Measurements from ENCODE around the gene PHF14.
"Not testable (repeated sequence)": the region's sequence is repeated elsewhere in the genome, so short reads cannot be mapped to it uniquely, and the experiment has no call there.

The PHF14 gene

DNA sequence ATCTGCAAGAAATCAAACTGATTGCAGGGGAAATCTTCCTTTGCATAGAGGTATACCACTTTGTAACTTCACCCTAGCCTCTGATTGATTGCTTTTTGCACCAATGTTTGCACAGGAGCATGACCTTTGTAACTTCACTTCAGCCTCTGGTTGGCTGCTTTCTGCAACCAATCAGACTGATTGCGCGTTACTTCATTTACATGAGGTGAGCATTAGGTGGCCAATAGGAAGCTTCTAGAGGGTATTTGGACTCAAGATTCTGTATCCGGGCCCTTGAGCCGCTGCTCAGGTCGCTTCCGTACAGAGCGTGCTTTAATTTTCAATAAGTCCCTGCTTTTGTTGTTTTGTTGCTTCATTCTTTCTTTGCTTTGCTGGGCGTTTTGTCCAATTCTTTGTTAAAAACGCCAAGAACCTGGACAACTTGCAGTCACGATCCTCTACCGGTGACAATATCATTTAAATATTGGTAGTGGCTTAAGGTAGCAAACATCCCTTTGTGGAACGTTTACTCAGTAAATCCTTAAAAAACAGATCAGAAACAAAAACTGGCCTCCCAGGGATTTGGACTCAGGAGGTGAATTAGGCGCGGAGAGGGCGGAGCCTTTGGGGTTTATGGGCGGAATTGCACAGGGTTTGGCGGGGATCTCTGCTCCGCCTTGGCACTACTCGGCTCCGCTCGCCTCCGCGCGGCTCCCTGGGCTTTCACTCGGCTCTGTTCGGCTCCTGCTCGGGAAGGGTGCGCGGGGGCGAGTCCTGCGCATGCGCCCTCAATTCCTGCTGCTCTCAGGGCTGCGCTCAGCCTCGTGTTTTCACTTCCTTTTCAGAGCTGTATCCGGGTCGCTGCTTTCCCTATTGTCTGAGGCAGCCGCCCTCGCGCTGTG, at the start of gene PHF14:
Gene PHF14 (plus strand): TSS at position 812 of the 881 bp plus-strand sequence. CDS start 452 bp downstream, outside the sequence.
- DNase-seq: peak; percentile 93

- no peak for DNase-seq
Observed at GRCh38 chr7:10924370-10924769, 49.3 kb upstream of the PHF14 start.

GRCh38 chr7:10928203-10928602, 45.5 kb upstream of the PHF14 start:
- DNase-seq: not testable (repeated sequence)

DNA sequence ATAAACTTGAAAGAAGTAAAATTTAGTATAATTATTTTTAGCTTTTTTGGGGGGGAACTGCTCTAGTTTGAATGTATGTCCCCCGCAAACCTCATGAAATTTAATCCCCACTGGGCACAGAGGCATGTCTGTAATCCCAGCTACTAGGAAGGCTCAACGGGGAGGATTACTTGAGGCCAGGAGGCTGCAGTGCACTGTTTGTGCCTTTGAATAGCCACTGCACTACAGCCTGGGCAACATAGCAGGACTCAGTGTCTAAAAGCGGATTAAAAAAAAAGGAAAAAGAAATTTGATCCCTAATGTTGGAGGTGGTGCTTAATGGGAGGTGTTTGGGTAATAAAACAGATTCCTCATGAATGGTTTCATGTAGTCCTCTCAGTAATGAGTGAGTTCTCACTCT, 43.1 kb upstream of the PHF14 start:
- DNase-seq: no peak

DNA sequence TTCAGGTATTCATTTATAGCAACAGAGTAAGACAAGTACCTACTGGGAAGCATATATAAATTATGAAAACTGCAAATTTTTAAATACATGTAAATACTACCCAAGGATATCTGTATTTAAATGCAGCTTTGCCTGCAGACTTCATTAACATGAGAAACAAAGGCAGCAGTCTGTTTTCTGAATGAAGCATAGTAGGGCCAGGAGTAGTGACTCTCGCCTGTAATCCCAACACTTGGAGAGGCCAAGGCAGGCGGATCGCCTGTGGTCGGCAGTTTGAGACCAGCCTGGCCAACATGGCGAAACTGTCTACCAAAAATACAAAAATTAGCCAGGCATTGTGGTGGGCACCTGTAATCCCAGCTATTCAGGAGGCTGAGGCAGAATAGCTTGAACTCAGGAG, 42.5 kb upstream of the PHF14 start:
- no peak for DNase-seq

- DNase-seq: no peak
Observed at GRCh38 chr7:10934292-10934691, 39.4 kb upstream of the PHF14 start.

DNA sequence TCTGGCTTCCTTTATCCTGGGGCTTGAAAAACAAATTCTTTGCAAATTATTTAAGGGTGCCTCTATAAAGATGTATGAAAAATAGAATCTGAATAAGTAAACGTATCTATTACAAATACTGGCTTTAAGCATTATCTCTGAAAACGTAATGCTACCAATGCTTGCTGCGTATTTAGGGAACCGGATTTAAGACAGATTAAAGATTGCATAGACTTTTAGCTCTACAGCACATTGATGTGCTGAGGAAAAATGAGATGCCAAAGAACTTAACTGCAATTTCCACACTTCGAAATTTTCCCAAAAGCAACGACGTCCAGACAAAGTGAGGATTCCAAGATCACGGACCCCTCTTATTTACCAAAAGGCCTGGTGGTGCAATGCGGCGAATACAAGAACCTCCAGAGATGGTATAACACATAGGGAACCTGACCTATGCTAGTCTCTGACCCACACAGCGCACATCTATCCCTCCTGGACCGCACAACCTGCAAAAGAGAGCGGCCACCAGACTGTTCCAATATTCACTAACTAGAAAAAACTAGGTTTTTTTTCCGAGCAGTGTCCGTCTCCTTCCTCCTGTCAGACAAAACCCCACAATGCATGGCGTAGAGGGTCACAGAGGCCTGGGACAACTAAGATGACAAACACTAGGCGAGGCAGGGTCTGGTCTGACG, 34.3 kb upstream of the PHF14 start:
- no peak for DNase-seq

DNA sequence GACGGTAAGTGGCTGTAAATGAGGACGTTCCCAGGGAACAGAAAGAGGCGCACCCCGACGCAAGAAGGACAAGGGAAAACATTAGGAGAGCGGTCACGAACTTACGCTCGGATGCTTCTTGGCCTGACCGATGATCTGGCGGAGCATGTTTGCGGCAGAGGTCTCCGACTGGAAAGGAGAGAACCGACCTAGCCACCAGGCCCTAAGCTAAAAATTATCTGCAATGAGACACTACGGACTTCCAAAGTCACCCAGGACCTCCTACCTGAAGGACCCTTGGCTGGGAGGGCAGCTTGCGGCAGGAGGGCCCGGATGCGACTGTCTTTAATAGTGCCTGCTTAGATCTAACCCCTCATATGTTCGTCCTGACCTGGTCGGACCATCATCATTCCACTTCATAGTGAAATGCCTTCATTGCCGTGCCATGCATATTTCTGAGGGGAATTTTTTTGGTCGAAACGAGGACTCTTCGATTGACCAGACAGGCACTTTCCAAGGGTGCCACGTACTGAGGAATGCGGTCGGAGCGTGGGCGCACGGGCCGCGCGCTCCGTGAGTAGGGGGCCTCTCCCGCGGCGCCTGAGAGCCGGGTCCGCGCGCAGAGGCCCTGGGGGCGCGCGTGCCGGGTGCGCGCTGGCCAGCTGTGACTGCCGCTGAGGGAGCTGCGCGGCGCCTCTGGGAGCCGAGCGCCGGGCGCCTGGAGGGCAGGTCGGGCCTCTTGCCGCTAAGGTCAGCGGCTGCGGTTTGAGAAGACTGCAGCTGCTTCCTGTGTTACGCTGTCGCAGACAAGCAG, 33.6 kb upstream of the PHF14 start:
- DNase-seq: peak; percentile 78

DNA sequence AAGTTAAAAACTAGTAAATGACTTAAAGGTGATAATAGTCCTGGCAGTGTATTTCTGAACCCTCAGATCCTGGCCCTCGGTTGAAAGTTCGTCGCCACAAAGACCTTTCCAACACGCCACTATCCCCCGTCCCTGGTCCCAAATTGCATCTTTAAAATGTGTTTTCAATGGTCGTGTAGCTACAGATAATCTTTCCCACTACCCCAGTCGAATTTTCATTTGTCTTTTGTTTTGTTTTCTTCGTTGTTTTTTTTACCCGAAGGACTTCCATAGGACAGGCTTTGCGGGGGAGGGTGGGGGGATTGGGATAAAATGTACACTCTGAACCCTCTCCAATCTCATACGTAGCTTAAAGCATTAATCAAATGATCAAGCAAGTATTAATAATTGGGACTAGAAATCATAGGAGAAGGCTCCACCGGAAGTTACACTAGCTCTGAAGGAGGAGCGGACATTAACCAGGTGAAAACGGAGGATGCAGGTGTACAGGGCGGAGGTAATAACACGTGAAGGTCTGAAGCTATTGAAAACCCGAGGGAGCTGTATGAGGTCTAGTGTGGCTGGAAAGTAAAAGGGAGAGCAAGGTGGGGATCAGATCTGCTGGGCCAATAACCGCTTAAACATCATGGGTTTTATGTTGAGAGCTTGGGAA, 32.8 kb upstream of the PHF14 start:
- DNase-seq: peak; percentile 4

DNA sequence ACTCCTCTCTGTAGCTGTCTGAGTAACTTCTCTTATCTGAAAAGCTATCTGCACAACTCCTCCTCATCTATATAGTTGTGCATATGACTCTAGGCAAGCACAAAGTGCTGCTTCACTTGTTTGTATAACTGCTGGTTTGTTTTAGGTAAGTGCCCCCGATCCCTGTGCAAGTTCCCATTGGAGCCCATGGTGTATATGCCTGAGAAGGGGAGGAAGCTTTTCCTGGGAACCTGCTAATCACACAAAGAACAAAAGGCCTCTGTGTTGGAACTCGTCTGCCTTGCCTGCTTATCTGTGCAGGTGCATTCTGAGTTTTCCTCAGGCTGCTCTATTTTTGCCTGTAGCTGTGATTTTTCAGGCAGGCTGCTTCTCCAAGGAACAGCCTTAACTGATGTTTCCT, 23.2 kb upstream of the PHF14 start:
- DNase-seq: no peak

DNA sequence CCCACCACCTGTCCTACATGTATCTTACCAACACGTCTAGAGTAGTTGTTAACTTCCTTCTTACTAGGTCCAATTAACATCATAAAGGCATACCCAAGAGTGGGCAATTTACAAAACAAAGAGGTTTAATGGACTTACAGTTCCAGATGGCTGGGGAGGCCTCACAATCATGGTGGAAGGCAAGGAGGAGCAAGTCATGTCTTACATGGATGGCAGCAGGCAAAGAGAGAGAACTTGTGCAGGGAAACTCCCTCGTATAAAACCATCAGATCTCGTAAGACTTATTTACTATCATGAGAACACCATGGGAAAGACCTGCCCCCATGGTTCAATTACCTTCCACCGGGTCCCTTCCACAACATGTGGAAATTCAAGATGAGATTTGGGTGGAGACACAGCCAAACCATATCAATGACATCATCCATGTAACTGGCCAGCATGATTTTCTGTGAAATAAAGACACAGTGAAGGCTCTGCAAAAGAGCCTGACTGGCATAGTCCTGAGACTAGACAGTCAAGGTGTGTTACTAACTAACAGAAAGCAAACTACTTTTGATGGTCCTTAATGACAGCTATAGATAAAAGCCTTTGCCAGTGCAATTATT, 22.6 kb upstream of the PHF14 start:
- DNase-seq: not testable (repeated sequence)

- no peak for DNase-seq
Observed at GRCh38 chr7:10952588-10952987, 21.1 kb upstream of the PHF14 start.

GRCh38 chr7:10953078-10953750, 20.5 kb upstream of the PHF14 start:
- not testable (repeated sequence) for DNase-seq

GRCh38 chr7:10956528-10956927, 17.1 kb upstream of the PHF14 start:
- DNase-seq: no peak

- not testable (repeated sequence) for DNase-seq
Observed at GRCh38 chr7:10960242-10960641, 13.4 kb upstream of the PHF14 start.

DNA sequence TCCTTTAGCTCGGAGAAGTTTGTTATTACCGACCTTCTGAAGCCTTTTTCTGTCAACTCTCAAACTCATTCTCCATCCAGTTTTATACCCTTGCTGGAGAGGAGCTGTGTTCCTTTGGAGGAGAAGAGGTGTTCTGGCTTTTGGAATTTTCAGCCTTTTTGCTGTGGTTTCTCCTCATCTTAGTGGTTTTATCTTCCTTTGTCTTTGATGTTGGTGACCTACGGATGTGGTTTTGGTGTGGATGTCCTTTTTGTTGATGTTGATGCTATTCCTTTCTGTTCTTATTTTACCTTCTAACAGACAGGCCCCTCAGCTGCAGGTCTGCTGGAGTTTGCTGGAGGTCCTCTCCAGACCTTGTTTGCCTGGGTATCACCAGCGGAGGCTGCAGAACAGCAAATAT, 8.7 kb upstream of the PHF14 start:
- DNase-seq: not testable (repeated sequence)

DNA sequence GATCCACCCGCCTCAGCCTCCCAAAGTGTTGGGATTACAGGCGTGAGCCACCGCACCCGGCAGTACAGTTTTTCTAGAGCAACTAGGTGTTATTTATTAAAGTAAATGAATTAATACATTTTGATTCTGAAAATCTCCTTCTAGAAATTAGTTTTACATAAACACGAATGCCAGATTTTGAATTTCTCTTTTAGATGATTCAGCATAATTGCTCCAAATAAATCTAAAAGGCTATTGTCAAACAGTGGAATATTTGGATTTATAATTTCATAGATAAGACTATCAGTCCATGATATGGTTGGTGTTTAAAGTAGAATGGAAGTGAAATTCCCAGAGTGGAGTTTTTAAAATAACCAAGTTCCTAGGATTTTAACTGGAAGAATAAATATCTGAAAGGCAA, 1.5 kb upstream of the PHF14 start:
- no peak for DNase-seq

GRCh38 chr7:10973942-10974911, 555 bp downstream of the PHF14 start:
- peak; percentile 6 for DNase-seq

DNA sequence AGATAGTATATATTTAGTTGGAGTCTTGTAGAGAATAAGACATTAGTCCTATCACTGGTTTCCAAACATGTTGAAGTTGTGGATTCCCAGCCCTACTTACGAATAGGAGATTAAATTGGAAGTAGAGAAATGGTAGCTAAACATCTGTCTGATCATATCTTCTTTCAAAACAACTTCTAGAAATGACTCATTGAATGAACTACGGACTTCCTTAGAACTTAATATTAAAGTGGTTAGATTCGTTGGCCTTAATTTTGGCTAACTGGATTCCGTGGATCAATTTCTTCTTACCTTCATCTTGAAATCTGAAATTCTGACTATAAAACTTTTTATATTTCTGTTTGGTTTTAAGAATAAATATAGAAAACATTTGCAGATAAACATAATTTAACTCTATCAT, 3.4 kb downstream of the PHF14 start:
- DNase-seq: no peak

DNA sequence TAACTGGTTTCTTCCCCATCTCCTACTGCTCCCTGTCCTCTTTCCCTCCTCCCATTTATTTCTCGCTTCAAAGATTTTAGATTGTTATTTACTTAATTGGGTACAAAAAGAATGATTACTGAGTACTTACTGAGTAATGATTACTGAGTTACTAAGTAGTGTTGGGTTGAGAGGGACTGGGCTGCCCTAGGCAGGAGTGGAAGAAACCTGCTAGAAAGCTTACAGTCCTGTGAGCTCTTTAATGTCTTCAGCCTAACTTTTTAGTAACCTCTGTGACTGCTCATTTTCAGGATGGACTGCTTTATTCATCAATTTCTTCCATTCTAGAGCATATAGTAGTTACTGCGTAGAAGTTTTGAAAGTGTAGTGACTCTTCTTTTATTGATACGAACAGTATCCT, 7.6 kb downstream of the PHF14 start:
- DNase-seq: no peak

DNA sequence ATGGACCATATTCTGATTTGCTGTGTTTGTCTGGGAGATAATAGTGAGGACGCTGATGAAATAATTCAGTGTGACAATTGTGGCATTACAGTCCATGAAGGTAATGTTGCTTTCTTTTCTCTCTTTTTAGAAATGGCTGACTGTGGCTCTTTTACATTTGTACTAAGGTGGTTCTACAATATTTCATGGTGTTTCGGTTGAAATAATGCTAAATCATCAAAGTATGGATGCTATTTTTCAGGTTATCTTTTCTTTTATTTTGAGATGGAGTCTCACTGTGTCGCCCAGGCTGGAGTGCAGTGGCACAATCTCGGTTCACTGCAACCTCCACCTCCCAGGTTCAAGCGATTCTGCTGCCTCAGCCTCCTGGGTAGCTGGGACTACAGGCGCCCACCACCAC, 17.1 kb downstream of the PHF14 start:
- not testable (repeated sequence) for DNase-seq
